Mesendoderm (in vitro differentiated cells): Measurements from ENCODE around the gene RNF152.

Experiments
- DNase-seq: peaks from one replicate; pipeline ENCODE4 v3.0.0; 2013
- H2AK5ac ChIP-seq: 2 replicates; pipeline ENCODE4 v1.6.1; 2013; ENCODE audit warnings: low read length, inconsistent platforms
- H2BK120ac ChIP-seq: 2 replicates; pipeline ENCODE4 v1.6.1; 2013; ENCODE audit warnings: low read depth, mild to moderate bottlenecking, low read length, moderate library complexity, mixed read lengths
- H2BK15ac ChIP-seq: replicated peaks from 2 replicates; pipeline ENCODE4 v1.6.1; 2013; ENCODE audit warnings: low read depth, mild to moderate bottlenecking, moderate library complexity
- H2BK5ac ChIP-seq: 2 replicates; pipeline ENCODE4 v1.6.1; 2013; ENCODE audit warnings: low read length, inconsistent platforms
- H3K18ac ChIP-seq: 2 replicates; pipeline ENCODE4 v1.6.1; 2013; ENCODE audit warnings: mild to moderate bottlenecking, low read length, mixed read lengths
- H3K23ac ChIP-seq: one replicate; pipeline ENCODE4 v1.6.1; 2013; ENCODE audit warnings: low read length
- H3K27ac ChIP-seq: 2 replicates; pipeline ENCODE4 v1.5.1; 2013; ENCODE audit warnings: low read depth, mild to moderate bottlenecking, inconsistent platforms, low read length, moderate library complexity
- H3K27me3 ChIP-seq: 2 replicates; pipeline ENCODE4 v1.6.1; 2013; ENCODE audit warnings: low read length, control low read depth, mild to moderate bottlenecking, inconsistent platforms; ENCODE audit not compliant: insufficient read depth, poor library complexity
- H3K36me3 ChIP-seq: 2 replicates; pipeline ENCODE4 v1.6.1; 2013; ENCODE audit warnings: low read length, inconsistent platforms; ENCODE audit not compliant: control insufficient read depth, insufficient read depth
- H3K4ac ChIP-seq: one replicate; pipeline ENCODE4 v1.6.1; 2013; ENCODE audit warnings: low read depth, mild to moderate bottlenecking, low read length, moderate library complexity
- H3K4me1 ChIP-seq: 2 replicates; pipeline ENCODE4 v1.6.1; 2013; ENCODE audit warnings: low read depth, low read length, inconsistent platforms; ENCODE audit not compliant: control insufficient read depth
- H3K4me2 ChIP-seq: 2 replicates; pipeline ENCODE4 v1.6.1; 2013; ENCODE audit warnings: low read length
- H3K4me3 ChIP-seq: 2 replicates; pipeline ENCODE4 v1.5.1; 2013; ENCODE audit warnings: mild to moderate bottlenecking, low read length
- H3K56ac ChIP-seq: one replicate; pipeline ENCODE4 v1.6.1; 2013; ENCODE audit warnings: low read length
- H3K79me1 ChIP-seq: 2 replicates; pipeline ENCODE4 v1.6.1; 2013; ENCODE audit warnings: low read length, inconsistent platforms
- H3K79me2 ChIP-seq: 2 replicates; pipeline ENCODE4 v1.6.1; 2013; ENCODE audit warnings: mild to moderate bottlenecking, low read length; ENCODE audit not compliant: control insufficient read depth, insufficient read depth
- H3K9ac ChIP-seq: 2 replicates; pipeline ENCODE4 v1.6.1; 2013; ENCODE audit warnings: low read length, inconsistent platforms
- H4K5ac ChIP-seq: one replicate; pipeline ENCODE4 v1.6.1; 2013; ENCODE audit warnings: low read length
- H4K8ac ChIP-seq: one replicate; pipeline ENCODE4 v1.6.1; 2013; ENCODE audit warnings: low read depth, mild to moderate bottlenecking, control low read depth, low read length, moderate library complexity
- WGBS: extraction: QIAGEN DNeasy Blood & Tissue Kit; methylation state at CpG from one replicate; pipeline ENCODE4 v1.1.7; 2013; ENCODE audit warnings: low lambda C conversion rate, missing lambda C conversion rate; ENCODE audit not compliant: insufficient coverage; ENCODE audit errors: extremely low coverage; 5-methylcytosine and 5-hydroxymethylcytosine counted together

Gene RNF152

GRCh38 chr18:61917818-61918217 is 25.0 kb upstream of the RNF152 start:
- Histone ChIP-seq H3K4me2 (no peak overlapping the region), H3K4ac (no peak overlapping the region), H3K79me1 (no peaks in the 10 kb centered on the region), H3K36me3 (no peaks in the 10 kb centered on the region), H3K27me3 (no peaks in the 10 kb centered on the region), H2BK5ac (no peak overlapping the region), H3K4me3 (no peak overlapping the region), H3K9ac (no peak overlapping the region), H2AK5ac (no peak overlapping the region), H3K4me1 (no peaks in the 10 kb centered on the region), H2BK120ac (no peak overlapping the region), H3K56ac (no peak overlapping the region), H4K5ac (no peak overlapping the region), H4K8ac (no peak overlapping the region), H3K79me2 (no peaks in the 10 kb centered on the region), H3K23ac (no peak overlapping the region), H3K27ac (no peak overlapping the region), H3K18ac (no peak overlapping the region), H2BK15ac (no peak overlapping the region)
- WGBS = no CpG with 5 or more reads among the region's 2 CpGs
- no peak for DNase-seq

- Histone ChIP-seq H3K27me3 (no peaks in the 10 kb centered on the region), H4K8ac (no peak overlapping the region), H3K23ac (no peak overlapping the region), H3K79me1 (no peaks in the 10 kb centered on the region), H3K4me3 (no peak overlapping the region), H3K4ac (no peak overlapping the region), H2BK5ac (no peak overlapping the region), H3K18ac (no peak overlapping the region), H3K9ac (no peak overlapping the region), H3K27ac (no peak overlapping the region), H3K79me2 (no peaks in the 10 kb centered on the region), H2BK15ac (no peak overlapping the region), H3K56ac (no peak overlapping the region), H2AK5ac (no peak overlapping the region), H4K5ac (no peak overlapping the region), H3K4me1 (no peaks in the 10 kb centered on the region), H3K36me3 (no peaks in the 10 kb centered on the region), H2BK120ac (no peak overlapping the region), H3K4me2 (no peak overlapping the region)
- no peak for DNase-seq
- WGBS = no CpG with 5 or more reads among the region's 3 CpGs
These were observed 19.7 kb upstream of the RNF152 start for GRCh38 chr18:61912476-61912875.

- Histone ChIP-seq H3K18ac (no peak overlapping the region), H3K27ac (no peak overlapping the region), H3K27me3 (no peaks in the 10 kb centered on the region), H4K8ac (no peak overlapping the region), H3K36me3 (no peaks in the 10 kb centered on the region), H2BK5ac (no peak overlapping the region), H2BK15ac (no peak overlapping the region), H3K4me1 (no peaks in the 10 kb centered on the region), H3K4me2 (no peak overlapping the region), H3K23ac (no peak overlapping the region), H3K4me3 (no peak overlapping the region), H3K9ac (no peak overlapping the region), H3K79me2 (no peaks in the 10 kb centered on the region), H3K79me1 (no peaks in the 10 kb centered on the region), H4K5ac (no peak overlapping the region), H2BK120ac (no peak overlapping the region), H2AK5ac (no peak overlapping the region), H3K56ac (no peak overlapping the region), H3K4ac (no peak overlapping the region)
- no peak for DNase-seq
These were observed 17.3 kb upstream of the RNF152 start for GRCh38 chr18:61910101-61910500.

GRCh38 chr18:61908661-61909060 is 15.9 kb upstream of the RNF152 start:
- WGBS = no CpG with 5 or more reads among the region's 7 CpGs
- Histone ChIP-seq H3K36me3 (no peaks in the 10 kb centered on the region), H3K4me2 (no peak overlapping the region), H4K8ac (no peak overlapping the region), H3K23ac (no peak overlapping the region), H3K9ac (no peak overlapping the region), H3K79me1 (no peaks in the 10 kb centered on the region), H3K18ac (no peak overlapping the region), H4K5ac (no peak overlapping the region), H2BK5ac (no peak overlapping the region), H2BK120ac (no peak overlapping the region), H3K79me2 (no peaks in the 10 kb centered on the region), H3K4me1 (no peaks in the 10 kb centered on the region), H2AK5ac (no peak overlapping the region), H3K4me3 (no peak overlapping the region), H3K27ac (no peak overlapping the region), H2BK15ac (no peak overlapping the region), H3K4ac (no peak overlapping the region), H3K27me3 (no peaks in the 10 kb centered on the region), H3K56ac (no peak overlapping the region)
- no peak for DNase-seq

- no peak overlapping the region for H3K4me3 ChIP-seq
- H2BK120ac ChIP-seq = no peak overlapping the region
- no peak overlapping the region for H2AK5ac ChIP-seq
- H3K79me2 ChIP-seq = no peaks in the 10 kb centered on the region
- DNase-seq = peak; percentile 86
- H3K36me3 ChIP-seq = no peaks in the 10 kb centered on the region
- H3K23ac ChIP-seq = no peak overlapping the region
- H3K79me1 ChIP-seq = no peaks in the 10 kb centered on the region
- H3K27me3 ChIP-seq = no peaks in the 10 kb centered on the region
- H3K9ac ChIP-seq = no peak overlapping the region
- no peak overlapping the region for H2BK5ac ChIP-seq
- H3K56ac ChIP-seq = peak overlapping the region; percentile 79
- no peak overlapping the region for H4K8ac ChIP-seq
- no peak overlapping the region for H3K4ac ChIP-seq
- H2BK15ac ChIP-seq = no peak overlapping the region
- no peak overlapping the region for H3K27ac ChIP-seq
- no peak overlapping the region for H3K18ac ChIP-seq
- no peak overlapping the region for H4K5ac ChIP-seq
- H3K4me2 ChIP-seq = no peak overlapping the region
- no CpG with 5 or more reads among the region's 5 CpGs for WGBS
- H3K4me1 ChIP-seq = peaks cover 2% of the 10 kb centered on the region
These were observed 8.6 kb upstream of the RNF152 start for GRCh38 chr18:61901323-61901986.
